Measurements from ENCODE around the gene MCRIP1.

The MCRIP1 gene

GRCh38 chr17:81813371-81813684, 19.8 kb downstream of the MCRIP1 start:
- H3K27ac ChIP-seq (ENCODE audit: low read depth, low read length) = no peak overlapping the region
- peaks cover 12% of the 10 kb centered on the region; the same call in 1 of the 2 replicates for H3K27me3 ChIP-seq (ENCODE audit: control insufficient read depth, insufficient read depth, low read length)
- H3K9me3 ChIP-seq (ENCODE audit: control insufficient read depth, insufficient read depth, low read depth, low read length) = no peaks in the 10 kb centered on the region
- H3K4me1 ChIP-seq (ENCODE audit: control insufficient read depth, insufficient read depth, low read length) = 0 out of 2 replicates have a peak, but pooled peaks cover 5% of the 10 kb centered on the region
- no peaks in the 10 kb centered on the region for H3K36me3 ChIP-seq (ENCODE audit: control insufficient read depth, insufficient read depth, low read length)
- H3K9ac ChIP-seq (ENCODE audit: low read length) = no peak overlapping the region
- H3K4me3 ChIP-seq (ENCODE audit: low read depth, low read length) = no peak overlapping the region

- H3K36me3 ChIP-seq (ENCODE audit: control insufficient read depth, insufficient read depth, low read length) = no peaks in the 10 kb centered on the region
- no peaks in the 10 kb centered on the region for H3K9me3 ChIP-seq (ENCODE audit: control insufficient read depth, insufficient read depth, low read depth, low read length)
- H3K4me3 ChIP-seq (ENCODE audit: low read depth, low read length) = no peak overlapping the region
- H3K27ac ChIP-seq (ENCODE audit: low read depth, low read length) = no peak overlapping the region
- H3K4me1 ChIP-seq (ENCODE audit: control insufficient read depth, insufficient read depth, low read length) = 0 out of 2 replicates have a peak, but pooled peaks cover 5% of the 10 kb centered on the region
- peaks cover 18% of the 10 kb centered on the region for H3K27me3 ChIP-seq (ENCODE audit: control insufficient read depth, insufficient read depth, low read length)
- no peak overlapping the region for H3K9ac ChIP-seq (ENCODE audit: low read length)
Observed at GRCh38 chr17:81812571-81813370, 20.3 kb downstream of the MCRIP1 start.

- Histone ChIP-seq H3K4me3 (ENCODE audit: low read depth, low read length) (no peak overlapping the region), H3K27ac (ENCODE audit: low read depth, low read length) (no peak overlapping the region), H3K4me1 (ENCODE audit: control insufficient read depth, insufficient read depth, low read length) (0 out of 2 replicates have a peak, but pooled peaks cover 5% of the 10 kb centered on the region), H3K9ac (ENCODE audit: low read length) (no peak overlapping the region), H3K27me3 (ENCODE audit: control insufficient read depth, insufficient read depth, low read length) (peaks cover 26% of the 10 kb centered on the region), H3K9me3 (ENCODE audit: control insufficient read depth, insufficient read depth, low read depth, low read length) (no peaks in the 10 kb centered on the region), H3K36me3 (ENCODE audit: control insufficient read depth, insufficient read depth, low read length) (no peaks in the 10 kb centered on the region)
Observed at GRCh38 chr17:81811705-81812570, 21.2 kb downstream of the MCRIP1 start.

GRCh38 chr17:81810892-81811704, 22.0 kb downstream of the MCRIP1 start:
- Histone ChIP-seq H3K9ac (ENCODE audit: low read length) (no peak overlapping the region), H3K27me3 (ENCODE audit: control insufficient read depth, insufficient read depth, low read length) (peaks cover 34% of the 10 kb centered on the region), H3K9me3 (ENCODE audit: control insufficient read depth, insufficient read depth, low read depth, low read length) (no peaks in the 10 kb centered on the region), H3K36me3 (ENCODE audit: control insufficient read depth, insufficient read depth, low read length) (no peaks in the 10 kb centered on the region), H3K4me1 (ENCODE audit: control insufficient read depth, insufficient read depth, low read length) (0 out of 2 replicates have a peak, but pooled peaks cover 5% of the 10 kb centered on the region), H3K4me3 (ENCODE audit: low read depth, low read length) (no peak overlapping the region), H3K27ac (ENCODE audit: low read depth, low read length) (no peak overlapping the region)

- no peak overlapping the region for H3K9ac ChIP-seq (ENCODE audit: low read length)
- H3K4me3 ChIP-seq (ENCODE audit: low read depth, low read length) = no peak overlapping the region
Observed at GRCh38 chr17:81810476-81810875, 22.6 kb downstream of the MCRIP1 start.

GRCh38 chr17:81809556-81809998, 23.5 kb downstream of the MCRIP1 start:
- Histone ChIP-seq H3K4me1 (ENCODE audit: control insufficient read depth, insufficient read depth, low read length) (no peaks in the 10 kb centered on the region), H3K9me3 (ENCODE audit: control insufficient read depth, insufficient read depth, low read depth, low read length) (no peaks in the 10 kb centered on the region), H3K36me3 (ENCODE audit: control insufficient read depth, insufficient read depth, low read length) (no peaks in the 10 kb centered on the region), H3K4me3 (ENCODE audit: low read depth, low read length) (no peak overlapping the region), H3K9ac (ENCODE audit: low read length) (no peak overlapping the region), H3K27ac (ENCODE audit: low read depth, low read length) (no peak overlapping the region), H3K27me3 (ENCODE audit: control insufficient read depth, insufficient read depth, low read length) (peaks cover 49% of the 10 kb centered on the region)

More at GRCh38 chr17:81810476-81810875, 22.6 kb downstream of the MCRIP1 start:
- no peaks in the 10 kb centered on the region for H3K9me3 ChIP-seq (ENCODE audit: control insufficient read depth, insufficient read depth, low read depth, low read length)
- 0 out of 2 replicates have a peak, but pooled peaks cover 4% of the 10 kb centered on the region for H3K4me1 ChIP-seq (ENCODE audit: control insufficient read depth, insufficient read depth, low read length)
- H3K36me3 ChIP-seq (ENCODE audit: control insufficient read depth, insufficient read depth, low read length) = no peaks in the 10 kb centered on the region
- H3K27me3 ChIP-seq (ENCODE audit: control insufficient read depth, insufficient read depth, low read length) = peaks cover 41% of the 10 kb centered on the region
- H3K27ac ChIP-seq (ENCODE audit: low read depth, low read length) = no peak overlapping the region

GRCh38 chr17:81808778-81809555, 24.1 kb downstream of the MCRIP1 start:
- peaks cover 55% of the 10 kb centered on the region for H3K27me3 ChIP-seq (ENCODE audit: control insufficient read depth, insufficient read depth, low read length)
- no peaks in the 10 kb centered on the region for H3K4me1 ChIP-seq (ENCODE audit: control insufficient read depth, insufficient read depth, low read length)
- no peaks in the 10 kb centered on the region for H3K9me3 ChIP-seq (ENCODE audit: control insufficient read depth, insufficient read depth, low read depth, low read length)
- H3K27ac ChIP-seq (ENCODE audit: low read depth, low read length) = no peak overlapping the region
- no peak overlapping the region for H3K9ac ChIP-seq (ENCODE audit: low read length)
- H3K4me3 ChIP-seq (ENCODE audit: low read depth, low read length) = no peak overlapping the region
- H3K36me3 ChIP-seq (ENCODE audit: control insufficient read depth, insufficient read depth, low read length) = no peaks in the 10 kb centered on the region

- Histone ChIP-seq H3K4me1 (ENCODE audit: control insufficient read depth, insufficient read depth, low read length) (no peaks in the 10 kb centered on the region), H3K9me3 (ENCODE audit: control insufficient read depth, insufficient read depth, low read depth, low read length) (no peaks in the 10 kb centered on the region), H3K27ac (ENCODE audit: low read depth, low read length) (no peak overlapping the region), H3K36me3 (ENCODE audit: control insufficient read depth, insufficient read depth, low read length) (no peaks in the 10 kb centered on the region), H3K27me3 (ENCODE audit: control insufficient read depth, insufficient read depth, low read length) (peaks cover 66% of the 10 kb centered on the region), H3K9ac (ENCODE audit: low read length) (no peak overlapping the region), H3K4me3 (ENCODE audit: low read depth, low read length) (no peak overlapping the region)
Observed at GRCh38 chr17:81807839-81808238, 25.3 kb downstream of the MCRIP1 start.

- no peaks in the 10 kb centered on the region for H3K36me3 ChIP-seq (ENCODE audit: control insufficient read depth, insufficient read depth, low read length)
- H3K9me3 ChIP-seq (ENCODE audit: control insufficient read depth, insufficient read depth, low read depth, low read length) = no peaks in the 10 kb centered on the region
- H3K27ac ChIP-seq (ENCODE audit: low read depth, low read length) = no peak overlapping the region
- H3K4me1 ChIP-seq (ENCODE audit: control insufficient read depth, insufficient read depth, low read length) = no peaks in the 10 kb centered on the region
- no peak overlapping the region for H3K4me3 ChIP-seq (ENCODE audit: low read depth, low read length)
- H3K9ac ChIP-seq (ENCODE audit: low read length) = no peak overlapping the region
- H3K27me3 ChIP-seq (ENCODE audit: control insufficient read depth, insufficient read depth, low read length) = peaks cover 72% of the 10 kb centered on the region
Observed at GRCh38 chr17:81807210-81807719, 25.8 kb downstream of the MCRIP1 start.

Measured in HUES6 (cell line).